CD4-positive, alpha-beta T cell treated with Interleukin-2 at 100 ng/mL for 4 hours (primary cell): ENCODE data around the gene CCDC154.

Source experiments
- DNase-seq: peaks from one replicate; pipeline ENCODE4 v3.0.0-alpha.2; 2020; ENCODE audit warnings: low spot score

Gene CCDC154

DNA sequence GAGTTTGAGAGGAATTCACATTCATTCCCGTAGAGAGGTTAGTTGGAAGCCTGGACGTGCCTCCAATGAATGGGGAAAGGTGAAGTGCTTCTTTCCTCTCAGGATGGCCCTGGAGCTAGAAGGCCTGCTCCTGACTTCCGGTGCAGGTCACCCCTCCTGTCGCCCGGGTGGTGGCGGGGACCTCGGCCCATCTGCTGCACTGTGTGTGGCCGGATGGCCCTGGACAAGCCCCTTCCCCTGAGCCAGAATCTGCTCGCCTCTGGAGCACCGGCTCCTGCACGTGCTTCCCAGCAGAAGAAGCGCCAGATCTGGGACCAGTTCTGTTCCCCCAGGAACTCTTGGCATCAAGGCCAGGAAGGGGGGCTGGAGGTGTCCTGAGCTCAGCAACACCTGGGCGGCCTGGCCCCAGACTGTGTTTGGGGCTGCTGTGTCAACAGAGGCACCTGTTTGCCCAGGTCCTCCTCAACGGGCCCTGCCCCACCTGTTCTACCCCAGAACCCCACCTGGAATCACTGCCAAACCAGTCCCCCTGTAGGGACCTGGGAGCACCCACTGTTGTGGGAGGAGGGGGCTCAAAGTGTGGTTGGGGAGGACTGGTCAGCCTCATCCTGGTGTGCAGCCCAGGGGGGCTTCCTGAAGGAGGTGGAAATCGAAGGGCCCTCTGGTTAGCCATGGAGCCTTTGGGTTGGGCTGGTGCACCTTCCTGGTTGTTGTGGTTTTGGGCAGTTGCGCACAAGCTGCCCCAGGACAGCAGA lies 18.6 kb downstream of the CCDC154 start:
- no peak for DNase-seq

DNA sequence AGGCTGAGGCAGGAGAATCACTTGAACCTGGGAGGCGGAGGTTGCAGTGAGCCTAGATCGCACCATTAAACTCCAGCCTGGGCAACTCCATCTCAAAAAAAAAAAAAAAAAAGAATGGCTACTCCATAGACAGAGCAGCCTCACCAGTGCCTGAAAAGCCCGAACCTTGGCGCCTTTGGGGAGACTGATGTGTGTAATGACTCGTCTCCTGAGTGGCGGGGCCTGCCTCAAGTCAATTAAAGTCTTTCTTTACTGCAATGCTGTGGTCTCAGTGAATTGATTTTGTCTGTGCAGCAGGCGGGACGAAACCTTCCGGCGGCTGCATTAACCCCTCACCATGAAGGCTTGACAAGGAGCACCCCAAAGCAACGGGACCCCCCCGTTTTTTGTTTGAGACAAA lies 20.3 kb downstream of the CCDC154 start:
- no peak for DNase-seq

GRCh38 chr16:1422076-1422475 lies 22.3 kb downstream of the CCDC154 start:
- no peak for DNase-seq

- DNase-seq: no peak
These were observed 24.2 kb downstream of the CCDC154 start for GRCh38 chr16:1420111-1420539.

GRCh38 chr16:1416521-1416941 lies 27.8 kb downstream of the CCDC154 start:
- no peak for DNase-seq

- peak; percentile 84 for DNase-seq
These were observed 29.7 kb downstream of the CCDC154 start, which contains the start of gene UNKL for GRCh38 chr16:1414532-1415260. UNKL (minus strand) TSS chr16:1414704; CDS start chr16:1414691, 13 bp downstream.

GRCh38 chr16:1413684-1414531 lies 30.4 kb downstream of the CCDC154 start:
- peak; percentile 62 for DNase-seq

GRCh38 chr16:1412847-1413246 lies 31.5 kb downstream of the CCDC154 start:
- DNase-seq: no peak

GRCh38 chr16:1408171-1408837 lies 36.1 kb downstream of the CCDC154 start:
- peak; percentile 96 for DNase-seq

DNA sequence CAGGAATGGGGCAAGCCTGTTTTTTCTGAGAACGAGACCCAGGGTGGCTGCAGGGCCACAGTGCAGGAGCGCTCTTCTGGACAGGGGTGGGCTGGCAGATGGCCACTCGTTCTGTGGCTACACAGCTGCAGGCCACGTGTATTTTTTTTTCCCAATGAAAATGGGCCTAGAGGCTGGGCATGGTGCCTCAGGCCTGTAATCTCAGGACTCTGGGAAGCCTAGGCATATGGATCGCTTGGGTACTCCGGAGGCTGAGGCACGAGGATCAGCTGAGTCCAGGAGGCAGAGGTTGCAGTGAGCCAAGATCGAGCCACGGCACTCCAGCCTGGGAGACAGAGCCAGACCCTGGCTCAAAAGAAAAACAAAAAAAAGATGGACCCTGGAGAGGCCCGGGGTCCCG lies 36.6 kb downstream of the CCDC154 start:
- DNase-seq: no peak

DNA sequence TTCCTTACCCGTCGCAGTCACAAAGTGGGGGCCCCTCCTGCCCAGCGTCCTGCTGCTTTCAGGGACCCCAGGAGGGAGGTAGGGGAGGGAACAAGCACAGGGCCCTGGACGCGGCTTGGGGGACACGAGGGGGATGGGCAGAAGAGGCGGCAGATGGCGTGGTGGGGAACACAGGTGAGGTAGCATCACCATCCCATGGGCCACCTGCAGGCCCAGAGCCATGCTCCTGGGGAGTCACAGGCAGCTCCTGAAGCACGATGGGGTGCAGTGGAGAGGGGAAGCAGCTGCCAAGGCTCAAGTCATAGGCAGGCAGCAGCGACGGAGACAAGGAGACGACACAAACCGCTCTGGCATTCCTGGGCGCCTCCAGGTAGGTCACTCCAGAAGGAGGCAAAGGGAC lies 40.6 kb downstream of the CCDC154 start:
- DNase-seq: no peak

- DNase-seq: no peak
These were observed 41.3 kb downstream of the CCDC154 start for GRCh38 chr16:1403036-1403435.

DNA sequence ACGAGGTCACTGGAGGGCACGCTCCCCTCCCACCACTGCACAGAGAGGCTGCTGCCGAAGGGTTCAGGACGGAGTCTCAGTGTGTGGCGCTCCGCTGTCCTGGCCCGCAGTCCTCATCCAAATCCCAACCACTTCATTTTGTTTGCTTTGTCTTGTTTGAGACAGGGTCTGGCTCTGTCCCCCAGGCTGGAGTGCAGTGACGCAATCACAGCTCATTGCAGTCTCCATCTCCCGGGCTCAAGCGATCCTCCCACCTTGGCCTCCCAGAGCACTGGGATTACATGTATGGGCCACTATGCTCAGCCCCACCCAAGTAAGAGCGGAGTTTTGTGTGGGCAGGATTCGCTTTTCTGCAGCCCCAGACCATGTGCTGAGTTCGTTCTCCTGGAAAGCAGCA lies 42.6 kb downstream of the CCDC154 start:
- no peak for DNase-seq

- no peak for DNase-seq
These were observed 43.1 kb downstream of the CCDC154 start for GRCh38 chr16:1401061-1401757.

GRCh38 chr16:1398826-1399581 lies 45.4 kb downstream of the CCDC154 start:
- no peak for DNase-seq

DNA sequence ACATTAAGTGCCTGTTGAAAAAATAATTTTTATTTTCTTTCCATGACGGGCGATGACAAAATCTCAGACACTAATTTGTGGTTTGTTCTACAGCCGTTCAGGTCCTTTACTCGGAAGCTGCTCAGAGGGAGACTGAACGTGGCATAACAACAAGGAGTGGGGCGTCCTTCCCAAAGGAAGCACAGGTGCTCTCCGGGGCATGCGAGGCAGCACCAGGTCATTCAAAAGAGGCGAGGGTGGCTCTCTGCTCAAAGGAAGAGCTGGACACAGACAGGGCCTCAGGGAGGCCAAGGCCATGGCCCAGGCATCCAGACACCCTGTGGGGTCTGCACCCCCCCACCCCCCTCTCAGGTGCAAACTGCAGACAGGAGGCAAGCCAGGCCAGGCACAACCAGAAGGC lies 46.0 kb downstream of the CCDC154 start:
- no peak for DNase-seq

DNA sequence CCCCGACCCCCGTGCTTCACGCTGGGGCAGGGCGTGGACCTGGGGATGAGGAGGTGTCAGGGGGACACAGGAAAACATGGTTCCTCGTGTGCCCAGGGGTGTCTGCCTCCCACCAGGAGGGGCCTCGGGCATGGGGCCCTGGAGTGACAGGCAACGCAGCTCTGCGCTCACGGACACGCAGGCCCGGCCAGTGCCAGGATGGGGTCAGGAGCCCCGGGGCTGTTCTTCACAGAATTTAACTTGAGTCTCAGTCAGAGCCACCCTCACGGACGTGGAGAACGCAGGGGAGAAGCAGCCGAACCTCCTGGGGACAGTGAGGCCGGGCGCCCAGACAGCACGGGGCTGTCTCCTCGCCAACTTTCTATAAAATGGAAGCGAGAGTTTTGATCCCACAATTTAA lies 46.6 kb downstream of the CCDC154 start:
- DNase-seq: no peak

GRCh38 chr16:1395444-1396031 lies 48.8 kb downstream of the CCDC154 start:
- DNase-seq: no peak

- no peak for DNase-seq
These were observed 49.9 kb downstream of the CCDC154 start for GRCh38 chr16:1394367-1394951.
